Measurements from ENCODE around the gene STK40.

STK40 gene

GRCh38 chr1:36344395-36344680 lies 41.4 kb downstream of the STK40 start:
- Histone ChIP-seq H3K27me3 (ENCODE audit: control insufficient read depth, low read length) (no peaks in the 10 kb centered on the region), H3K4me1 (ENCODE audit: control insufficient read depth, low read length) (peaks cover 2% of the 10 kb centered on the region), H3K4me3 (ENCODE audit: low read length) (no peak overlapping the region), H3K9me2 (replicated peaks; ENCODE audit: control insufficient read depth, low read length) (no peaks in the 10 kb centered on the region), H3K79me2 (ENCODE audit: control insufficient read depth, low read length) (no peaks in the 10 kb centered on the region), H4K20me1 (ENCODE audit: control insufficient read depth, insufficient read depth, low read depth, low read length) (no peaks in the 10 kb centered on the region), H3F3A (ENCODE audit: control insufficient read depth, insufficient read depth) (no peaks in the 10 kb centered on the region; the same call in 1 of the 2 replicates), H3K4me2 (ENCODE audit: low read length) (no peak overlapping the region), H3K36me3 (ENCODE audit: control insufficient read depth, low read length) (peaks cover 84% of the 10 kb centered on the region), H3K27ac (ENCODE audit: low read depth, low read length) (no peak overlapping the region), H3K9me3 (ENCODE audit: control insufficient read depth, insufficient read depth, low read length) (no peaks in the 10 kb centered on the region)
- TF ChIP-seq EZH2phosphoT487 (IDR thresholded peaks at IDR 0.05; ENCODE audit: borderline replicate concordance, low read length): no peak
- no peak for TF ChIP-seq CTCF (IDR thresholded peaks at IDR 0.05; ENCODE audit: low read depth, low read length, poor library complexity, severe bottlenecking)

DNA sequence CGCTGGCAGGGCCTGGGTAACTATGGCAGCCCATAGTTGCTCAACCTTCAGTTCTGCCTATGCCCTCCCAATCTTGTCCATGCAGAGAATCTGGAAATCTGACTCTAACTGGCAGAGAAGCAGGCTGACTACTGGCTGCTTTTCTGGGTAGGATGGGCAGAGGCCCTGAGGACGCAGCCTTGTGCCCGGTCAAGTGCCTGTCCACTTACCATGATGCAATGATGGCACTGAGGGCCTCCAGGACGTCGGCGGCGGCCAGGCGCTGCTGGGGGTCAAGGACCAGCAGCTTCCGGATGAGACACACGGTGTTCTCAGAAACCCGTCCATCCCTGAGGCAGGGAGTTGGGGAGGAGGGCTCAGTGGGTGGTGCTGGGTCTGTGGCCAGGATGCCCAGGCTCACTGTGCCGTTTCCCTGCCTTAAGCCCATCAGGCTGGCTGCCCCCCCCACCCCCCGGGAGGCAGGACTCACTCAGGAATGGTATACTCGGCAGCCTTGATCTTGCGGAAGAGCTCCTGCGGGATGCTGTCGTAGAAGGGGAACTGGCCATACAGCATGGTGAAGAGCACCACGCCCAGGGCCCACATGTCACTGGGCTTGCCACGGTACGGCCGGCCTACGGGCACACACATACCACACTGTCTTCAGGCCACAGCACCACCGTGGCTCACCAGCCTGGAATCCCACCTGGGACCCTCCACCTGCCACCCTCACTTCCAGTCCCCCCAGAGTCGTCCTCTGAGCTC lies 41.9 kb downstream of the STK40 start:
- no peak for TF ChIP-seq CTCF (IDR thresholded peaks at IDR 0.05; ENCODE audit: low read depth, low read length, poor library complexity, severe bottlenecking)
- TF ChIP-seq EZH2phosphoT487 (IDR thresholded peaks at IDR 0.05; ENCODE audit: borderline replicate concordance, low read length): no peak
- H3K4me2 ChIP-seq (ENCODE audit: low read length): no peak overlapping the region
- no peak overlapping the region for H3K27ac ChIP-seq (ENCODE audit: low read depth, low read length)
- H3K9me3 ChIP-seq (ENCODE audit: control insufficient read depth, insufficient read depth, low read length): no peaks in the 10 kb centered on the region
- peaks cover 79% of the 10 kb centered on the region for H3K36me3 ChIP-seq (ENCODE audit: control insufficient read depth, low read length)
- no peaks in the 10 kb centered on the region for H3K9me2 ChIP-seq (replicated peaks; ENCODE audit: control insufficient read depth, low read length)
- H3K4me1 ChIP-seq (ENCODE audit: control insufficient read depth, low read length): peaks cover 6% of the 10 kb centered on the region
- no peak overlapping the region for H3K4me3 ChIP-seq (ENCODE audit: low read length)
- H3F3A ChIP-seq (ENCODE audit: control insufficient read depth, insufficient read depth): no peaks in the 10 kb centered on the region; the same call in 1 of the 2 replicates
- no peaks in the 10 kb centered on the region for H4K20me1 ChIP-seq (ENCODE audit: control insufficient read depth, insufficient read depth, low read depth, low read length)
- H3K79me2 ChIP-seq (ENCODE audit: control insufficient read depth, low read length): no peaks in the 10 kb centered on the region
- H3K27me3 ChIP-seq (ENCODE audit: control insufficient read depth, low read length): no peaks in the 10 kb centered on the region

DNA sequence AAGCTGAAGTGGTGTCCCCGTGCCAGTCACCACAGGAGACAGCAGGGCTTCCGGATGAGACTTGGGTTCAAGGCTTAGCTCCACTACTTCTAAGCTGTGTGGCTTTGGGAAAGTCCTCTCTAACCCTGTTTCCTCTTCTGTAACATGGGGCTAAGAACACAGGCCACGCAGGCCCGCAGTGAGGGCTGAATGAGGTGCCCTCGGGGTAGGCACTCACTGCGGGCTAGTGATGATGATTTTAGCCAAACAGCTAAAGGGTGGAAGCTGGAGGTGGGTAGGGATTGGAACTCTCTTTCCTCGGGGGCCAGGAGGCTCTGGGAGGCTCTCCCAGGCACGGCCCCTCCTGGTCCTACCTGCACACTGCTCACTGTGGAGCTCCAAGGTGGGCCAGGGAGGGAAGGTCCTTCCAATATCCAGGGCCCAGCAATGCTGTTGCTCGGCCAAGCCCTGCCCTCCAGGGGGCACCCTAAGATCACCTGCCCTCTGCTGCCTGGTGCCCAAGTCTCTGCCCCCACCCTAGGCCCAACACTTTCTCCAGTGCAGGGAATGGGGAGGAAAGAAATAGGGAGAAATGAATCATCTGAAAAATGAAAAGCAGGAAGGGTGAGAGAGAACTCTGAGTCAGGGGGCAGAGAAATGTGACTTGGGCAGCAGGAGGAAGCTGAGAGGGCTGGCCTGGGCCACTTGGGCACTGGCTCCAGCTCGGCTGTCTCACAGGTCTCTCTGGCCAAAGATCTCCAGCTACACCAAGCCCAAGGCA lies 43.1 kb downstream of the STK40 start:
- Histone ChIP-seq H3K9me2 (replicated peaks; ENCODE audit: control insufficient read depth, low read length) (no peaks in the 10 kb centered on the region), H3F3A (ENCODE audit: control insufficient read depth, insufficient read depth) (no peaks in the 10 kb centered on the region; the same call in 1 of the 2 replicates), H3K27me3 (ENCODE audit: control insufficient read depth, low read length) (no peaks in the 10 kb centered on the region), H3K4me3 (ENCODE audit: low read length) (no peak overlapping the region), H4K20me1 (ENCODE audit: control insufficient read depth, insufficient read depth, low read depth, low read length) (no peaks in the 10 kb centered on the region; the same call in 1 of the 2 replicates), H3K36me3 (ENCODE audit: control insufficient read depth, low read length) (peaks cover 68% of the 10 kb centered on the region), H3K27ac (ENCODE audit: low read depth, low read length) (no peak overlapping the region), H3K79me2 (ENCODE audit: control insufficient read depth, low read length) (no peaks in the 10 kb centered on the region), H3K4me1 (ENCODE audit: control insufficient read depth, low read length) (peaks cover 6% of the 10 kb centered on the region), H3K4me2 (ENCODE audit: low read length) (no peak overlapping the region), H3K9me3 (ENCODE audit: control insufficient read depth, insufficient read depth, low read length) (no peaks in the 10 kb centered on the region)
- TF ChIP-seq CTCF (IDR thresholded peaks at IDR 0.05; ENCODE audit: low read depth, low read length, poor library complexity, severe bottlenecking) (peak; percentile 81), EZH2phosphoT487 (IDR thresholded peaks at IDR 0.05; ENCODE audit: borderline replicate concordance, low read length) (no peak)

All from DOHH2 (cell line).